H1 (cell line): ENCODE measurements around the gene SLC22A3. TPM values are rescaled to one million over a fixed set of nuclear protein-coding genes. Genes with fewer than 3 reads are reported as not detected.

Experiments used
- CTCF ChIA-PET: fragments of 300-600 bp; sonication (Branson Sonifier 250); formaldehyde crosslinking; loops from one replicate; lab custom pipeline; 2021; ENCODE audit not compliant: partially characterized antibody; lab: Charles Lee
- POLR2A ChIA-PET: fragments of 300-600 bp; sonication (Branson Sonifier 250); formaldehyde crosslinking; loops from one replicate; lab custom pipeline; 2021; ENCODE audit warnings: inconsistent platforms; ENCODE audit not compliant: partially characterized antibody; lab: Charles Lee
- DNase-seq, 2 experiments: peaks; one replicate each; pipeline versions ENCODE4 v3.0.0 to v3.0.0-alpha.2; 2010 to 2022; ENCODE audit warnings: low spot score in 2 of 2, low read depth in 1 of 2, mixed read lengths in 1 of 2
- FAIRE-seq: peaks from 2 replicates; lab custom pipeline; 2011; peaks lifted over from hg19 to GRCh38; lab: Jason Lieb, UNC
- H2AFZ ChIP-seq: 2 replicates; pipeline ENCODE4 v1.8.1; 2012; ENCODE audit warnings: low read length, inconsistent platforms
- H2AK5ac ChIP-seq: 2 replicates; pipeline ENCODE4 v1.6.1; 2013; ENCODE audit warnings: low read depth, low read length
- H2BK120ac ChIP-seq: replicated peaks from 2 replicates; pipeline ENCODE3; 2013; ENCODE audit warnings: low read depth, low read length, inconsistent platforms
- H2BK12ac ChIP-seq: 2 replicates; pipeline ENCODE4 v1.6.1; 2013; ENCODE audit warnings: low read depth, low read length
- H2BK15ac ChIP-seq: 2 replicates; pipeline ENCODE4 v1.6.1; 2013; ENCODE audit warnings: low read length
- H2BK20ac ChIP-seq: 2 replicates; pipeline ENCODE4 v1.6.1; 2013; ENCODE audit warnings: low read length
- H2BK5ac ChIP-seq: 2 replicates; pipeline ENCODE4 v1.6.1; 2013; ENCODE audit warnings: low read depth, low read length
- H3K14ac ChIP-seq: 2 replicates; pipeline ENCODE4 v1.6.1; 2013; ENCODE audit warnings: inconsistent platforms; ENCODE audit not compliant: insufficient read length
- H3K18ac ChIP-seq: 2 replicates; pipeline ENCODE4 v1.6.1; 2013; ENCODE audit warnings: low read length; ENCODE audit errors: extremely low read depth
- H3K23ac ChIP-seq: 2 replicates; pipeline ENCODE4 v1.6.1; 2013; ENCODE audit warnings: inconsistent platforms; ENCODE audit not compliant: insufficient read length
- H3K23me2 ChIP-seq: 2 replicates; pipeline ENCODE4 v1.6.1; 2013; ENCODE audit warnings: low read depth, low read length
- H3K27ac ChIP-seq: 2 replicates; pipeline ENCODE4 v1.6.1; 2011; ENCODE audit warnings: low read depth, low read length, inconsistent platforms
- H3K27me3 ChIP-seq, 4 experiments: replicated peaks in 1 of 4; 1 replicate in 1 of 4; 2 replicates in 3 of 4; pipeline versions ENCODE4 v1.6.1 to v1.8.1; 2011 to 2013; ENCODE audit warnings: low read length in 3 of 4, mild to moderate bottlenecking in 3 of 4, inconsistent platforms in 2 of 4, mixed read lengths in 2 of 4, moderate library complexity in 1 of 4; ENCODE audit not compliant: control insufficient read depth in 3 of 4, insufficient read depth in 3 of 4; ENCODE audit errors: extremely low read depth in 1 of 4
- H3K36me3 ChIP-seq, 4 experiments: 2 replicates each; pipeline versions ENCODE4 v1.6.1 to v1.8.1; 2011 to 2013; ENCODE audit warnings: mild to moderate bottlenecking in 4 of 4, low read length in 3 of 4, moderate library complexity in 2 of 4, control low read depth in 1 of 4, inconsistent platforms in 1 of 4; ENCODE audit not compliant: insufficient read depth in 4 of 4, control insufficient read depth in 2 of 4
- H3K4ac ChIP-seq: replicated peaks from 2 replicates; pipeline ENCODE3; 2013; ENCODE audit warnings: low read length, low read depth, mixed read lengths, inconsistent platforms; ENCODE audit not compliant: insufficient read length
- H3K4me1 ChIP-seq, 4 experiments: replicated peaks in 1 of 4; 1 replicate in 1 of 4; 2 replicates in 3 of 4; pipeline versions ENCODE4 v1.6.1 to v1.8.1; 2011 to 2013; ENCODE audit warnings: low read length in 3 of 4, inconsistent platforms in 2 of 4, mixed read lengths in 1 of 4; ENCODE audit not compliant: insufficient read depth in 4 of 4, control insufficient read depth in 3 of 4
- H3K4me2 ChIP-seq, 2 experiments: 2 replicates each; pipeline versions ENCODE4 v1.6.1 to v1.8.1; 2011 to 2013; ENCODE audit warnings: low read depth in 2 of 2, low read length in 2 of 2, control low read depth in 1 of 2, inconsistent platforms in 1 of 2, mild to moderate bottlenecking in 1 of 2; ENCODE audit not compliant: insufficient read depth in 1 of 2
- H3K4me3 ChIP-seq, 4 experiments: fragments of 200-600, 300-600 bp in 1 of 4; sonication (generic), shearing (Covaris generic), sonication (Bioruptor Twin) in 1 of 4; 2 replicates each; pipeline versions ENCODE4 v1.5.1 to v1.8.1; 2011 to 2016; ENCODE audit warnings: low read length in 4 of 4, low read depth in 3 of 4, control low read depth in 2 of 4, inconsistent platforms in 2 of 4, mild to moderate bottlenecking in 2 of 4, mixed read lengths in 1 of 4, moderate library complexity in 1 of 4; ENCODE audit not compliant: insufficient read depth in 2 of 4; ENCODE audit errors: extremely low read depth in 1 of 4
- H3K56ac ChIP-seq: replicated peaks from 2 replicates; pipeline ENCODE3; 2013; ENCODE audit warnings: low read depth, mild to moderate bottlenecking, mixed read lengths, low read length, inconsistent platforms; ENCODE audit not compliant: insufficient read length
- H3K79me1 ChIP-seq: 2 replicates; pipeline ENCODE4 v1.6.1; 2013; ENCODE audit warnings: low read depth, low read length, control low read depth
- H3K79me2 ChIP-seq, 2 experiments: 2 replicates each; pipeline versions ENCODE4 v1.6.1 to v1.8.1; 2012 to 2013; ENCODE audit warnings: low read length in 2 of 2, mild to moderate bottlenecking in 2 of 2, inconsistent platforms in 1 of 2; ENCODE audit not compliant: insufficient read depth in 2 of 2, control insufficient read depth in 1 of 2
- H3K9ac ChIP-seq, 4 experiments: replicated peaks in 1 of 4; 1 replicate in 1 of 4; 2 replicates in 3 of 4; pipeline versions ENCODE4 v1.6.1 to v1.8.1; 2011 to 2013; ENCODE audit warnings: low read depth in 3 of 4, low read length in 3 of 4, control low read depth in 2 of 4, mild to moderate bottlenecking in 2 of 4, moderate library complexity in 2 of 4, inconsistent platforms in 1 of 4; ENCODE audit errors: extremely low read depth in 1 of 4
- H3K9me3 ChIP-seq, 2 experiments: 2 replicates each; pipeline versions ENCODE4 v1.6.1 to v1.8.1; 2012 to 2013; ENCODE audit warnings: mild to moderate bottlenecking in 2 of 2, moderate library complexity in 2 of 2, control low read depth in 1 of 2, inconsistent platforms in 1 of 2, low read depth in 1 of 2, low read length in 1 of 2, mixed read lengths in 1 of 2; ENCODE audit not compliant: insufficient read depth in 2 of 2
- H4K20me1 ChIP-seq, 2 experiments: replicated peaks in 1 of 2; 2 replicates each; pipeline versions ENCODE3 to v1.8.1; 2011 to 2013; ENCODE audit warnings: inconsistent platforms in 2 of 2, low read length in 2 of 2, mild to moderate bottlenecking in 1 of 2; ENCODE audit not compliant: insufficient read depth in 2 of 2, control insufficient read depth in 1 of 2
- H4K5ac ChIP-seq: 2 replicates; pipeline ENCODE4 v1.6.1; 2013; ENCODE audit warnings: low read length, low read depth, mixed read lengths, inconsistent platforms; ENCODE audit not compliant: insufficient read length
- H4K8ac ChIP-seq: 2 replicates; pipeline ENCODE4 v1.8.0; 2013; ENCODE audit warnings: mild to moderate bottlenecking, moderate library complexity, low read length, inconsistent platforms; ENCODE audit not compliant: insufficient read depth; ENCODE audit errors: extremely low read depth
- H4K91ac ChIP-seq: replicated peaks from 2 replicates; pipeline ENCODE3; 2013; ENCODE audit warnings: low read length, mixed read lengths, inconsistent platforms; ENCODE audit not compliant: insufficient read length
- BRCA1 ChIP-seq: IDR thresholded peaks from 2 replicates; pipeline ENCODE4 v1.6.1; 2012; ENCODE audit warnings: low read depth, low read length, improper control_type of control experiment
- CBX5 ChIP-seq: fragments of 300-800, 300-1000 bp; sonication (generic); IDR thresholded peaks from 2 replicates; pipeline ENCODE4 v1.7.1; 2016; ENCODE audit warnings: antibody characterized with exemption, low read length, low read depth
- CBX8 ChIP-seq: fragments of 300-800, 300-1000 bp; sonication (generic); IDR thresholded peaks from 2 replicates; pipeline ENCODE4 v1.7.1; 2016; ENCODE audit warnings: low read depth, low read length, borderline replicate concordance
- CEBPB ChIP-seq: IDR thresholded peaks from 2 replicates; pipeline ENCODE4 v1.6.1; 2012; ENCODE audit warnings: low read depth, low read length
- CTBP2 ChIP-seq: IDR thresholded peaks from 2 replicates; pipeline ENCODE4 v1.7.0; 2011; ENCODE audit warnings: borderline replicate concordance, mild to moderate bottlenecking, moderate library complexity, mixed read lengths, low read length; ENCODE audit not compliant: insufficient read depth, insufficient read length
- FOSL1 ChIP-seq: IDR thresholded peaks from 2 replicates; pipeline ENCODE4 v1.6.1; 2011; ENCODE audit warnings: mild to moderate bottlenecking, low read depth, low read length, moderate library complexity; ENCODE audit not compliant: insufficient read depth
- SP1 ChIP-seq: IDR thresholded peaks from 2 replicates; pipeline ENCODE4 v1.6.1; 2011; ENCODE audit warnings: low read depth, low read length
- SRF ChIP-seq: IDR thresholded peaks from 2 replicates; pipeline ENCODE4 v1.6.1; 2011; ENCODE audit warnings: mild to moderate bottlenecking, low read depth, low read length, moderate library complexity
- SUZ12 ChIP-seq: fragments of 200-600 bp; sonication (generic); IDR thresholded peaks from 2 replicates; pipeline ENCODE4 v1.6.1; 2012; ENCODE audit warnings: mild to moderate bottlenecking, inconsistent platforms, low read length, moderate library complexity, mixed read lengths
- TAF1 ChIP-seq: IDR thresholded peaks from 2 replicates; pipeline ENCODE4 v1.6.1; 2011; ENCODE audit warnings: mild to moderate bottlenecking, low read depth, low read length
- TBP ChIP-seq: IDR thresholded peaks from 2 replicates; pipeline ENCODE4 v1.6.1; 2011; ENCODE audit warnings: low read depth, low read length, improper control_type of control experiment
- TEAD4 ChIP-seq: IDR thresholded peaks from 2 replicates; pipeline ENCODE4 v1.6.1; 2012; ENCODE audit warnings: low read depth, low read length, inconsistent platforms, mixed read lengths
- USF2 ChIP-seq: IDR thresholded peaks from 2 replicates; pipeline ENCODE4 v1.6.1; 2011; ENCODE audit warnings: low read length, improper control_type of control experiment
- WGBS, 2 experiments: shearing (Covaris generic) in 1 of 2; methylation state at CpG; one replicate each; pipeline versions ENCODE4 v1.1.6 to v1.1.7; 2013 to 2015; ENCODE audit warnings: low lambda C conversion rate in 2 of 2, mixed read lengths in 2 of 2, inconsistent platforms in 1 of 2, low coverage in 1 of 2, missing lambda C conversion rate in 1 of 2; ENCODE audit not compliant: insufficient replicate concordance in 2 of 2, insufficient coverage in 1 of 2, insufficient read length in 1 of 2; ENCODE audit errors: extremely low coverage in 1 of 2, missing lambda C conversion rate in 1 of 2; 5-methylcytosine and 5-hydroxymethylcytosine counted together
- polyA plus RNA-seq, 7 experiments: library from polyadenylated mRNA; depleted of rRNA in 3 of 7; stranded (reverse) in 5 of 7; unstranded in 2 of 7; fragments of >200 nt in 5 of 7; fragments of 200-250 nt in 2 of 7; gene quantifications; 1 replicate in 5 of 7; 2 replicates in 1 of 7; 4 replicates in 1 of 7; pipeline versions ENCODE4 v1.2.1 to v1.2.3, GENCODE V29; 2011 to 2013; ENCODE audit warnings: missing spikeins in 2 of 7, mixed read lengths in 2 of 7
- total RNA-seq: library from RNA; stranded (reverse); fragmentation: NEBNext Ultra II Directional; extraction: Animal tissue kit (Norgen Biotek cat#: 25700); gene quantifications from 2 replicates; pipeline ENCODE4 v1.2.1, GENCODE V29; 2021

The SLC22A3 gene
- total and polyA plus RNA-seq, 2 of the 8 experiments (the other 6 are each of a cell fraction or from before 2014, with no cell fraction given): 1.0 to 2.9 TPM

GRCh38 chr6:160321729-160322505 lies 26.3 kb upstream of the SLC22A3 start:
- H3K79me2 ChIP-seq: no peaks in the 10 kb centered on the region
- H3K4ac ChIP-seq: no peak overlapping the region
- H4K91ac ChIP-seq: no peak overlapping the region
- no peak overlapping the region for H3K23ac ChIP-seq
- H3K14ac ChIP-seq: no peak overlapping the region
- FAIRE-seq: no peak
- no peaks in the 10 kb centered on the region for H4K20me1 ChIP-seq
- H2BK5ac ChIP-seq: no peak overlapping the region
- H2BK120ac ChIP-seq: no peak overlapping the region
- H2BK15ac ChIP-seq: no peak overlapping the region
- no peaks in the 10 kb centered on the region for H3K36me3 ChIP-seq
- no peak overlapping the region for H3K9ac ChIP-seq
- WGBS, 2 experiments: 91% methylated on average over 5 of the region's 5 CpGs; no CpG with 5 or more reads in 1 of the 2 experiments
- H2BK12ac ChIP-seq: no peak overlapping the region
- ChIA-PET CTCF (interaction anchor here (0.9 to 1.4 kb wide), 3 partner anchors 20 to 134 kb away, joined by 3 to 4 read pairs (median 3); no protein-coding TSS in a partner anchor), POLR2A (no interaction called here)
- DNase-seq: no peak
- H3K56ac ChIP-seq: no peak overlapping the region
- H3K9me3 ChIP-seq: peaks cover 0 to 4% of the 10 kb centered on the region in 2 experiments; a peak in 1 of 4 replicates
- H2AFZ ChIP-seq: no peak overlapping the region
- no peak overlapping the region for H3K4me2 ChIP-seq
- no peak overlapping the region for H2BK20ac ChIP-seq
- no peak overlapping the region for H3K18ac ChIP-seq
- H3K27ac ChIP-seq: no peak overlapping the region
- H3K79me1 ChIP-seq: no peaks in the 10 kb centered on the region
- H3K27me3 ChIP-seq: no peaks in the 10 kb centered on the region
- no peaks in the 10 kb centered on the region for H3K4me1 ChIP-seq
- no peak overlapping the region for H4K5ac ChIP-seq
- H2AK5ac ChIP-seq: no peak overlapping the region
- no peaks in the 10 kb centered on the region for H3K23me2 ChIP-seq
- H3K4me3 ChIP-seq: no peak overlapping the region
- no peak overlapping the region for H4K8ac ChIP-seq
- TF ChIP-seq BRCA1 (no peak), TEAD4 (no peak), SRF (no peak), CTBP2 (no peak), FOSL1 (no peak), CEBPB (no peak), CBX8 (no peak), SP1 (no peak), CBX5 (no peak), USF2 (no peak), TAF1 (no peak), SUZ12 (no peak), TBP (no peak)
